Coronary artery (tissue), 2 donors: ENCODE measurements around the gene CACNA1B.

Experiments
- DNase-seq: peaks from one replicate; pipeline ENCODE4 v3.0.0-alpha.2; 2017; ENCODE audit warnings: low spot score
- H3K27ac ChIP-seq, 2 donors: fragments of 200-600 bp; sonication (generic); one replicate each; pipeline ENCODE4 v1.5.1; 2016 to 2019
- H3K4me3 ChIP-seq: fragments of 200-600 bp; sonication (generic); 2 replicates; pipeline ENCODE4 v1.5.1; 2016; ENCODE audit warnings: mild to moderate bottlenecking, moderate library complexity
- CTCF ChIP-seq: fragments of 200-600 bp; sonication (generic); IDR thresholded peaks from one replicate; pipeline ENCODE4 v1.5.1; 2019; ENCODE audit warnings: antibody characterized with exemption

CACNA1B gene

GRCh38 chr9:137843355-137843754 is 34.2 kb upstream of the CACNA1B start:
- DNase-seq: no peak
- no peak overlapping the region for H3K27ac ChIP-seq
- TF ChIP-seq CTCF: no peak

GRCh38 chr9:137851516-137852267 is 25.9 kb upstream of the CACNA1B start:
- H3K27ac ChIP-seq: no peak overlapping the region

More at GRCh38 chr9:137843355-137843754, 34.2 kb upstream of the CACNA1B start:
- no peak overlapping the region for H3K4me3 ChIP-seq

GRCh38 chr9:137853392-137853995 is 24.1 kb upstream of the CACNA1B start:
- no peak for TF ChIP-seq CTCF
- Histone ChIP-seq H3K4me3 (no peak overlapping the region), H3K27ac (no peak overlapping the region)
- DNase-seq: no peak

More at GRCh38 chr9:137851516-137852267, 25.9 kb upstream of the CACNA1B start:
- TF ChIP-seq CTCF: no peak
- H3K4me3 ChIP-seq: no peak overlapping the region
- DNase-seq: no peak

- no peak overlapping the region for H3K27ac ChIP-seq
- H3K4me3 ChIP-seq: no peak overlapping the region
- no peak for DNase-seq
- TF ChIP-seq CTCF: no peak
Measured at GRCh38 chr9:137860361-137860760, 17.2 kb upstream of the CACNA1B start.

- H3K4me3 ChIP-seq: no peak overlapping the region
- no peak overlapping the region for H3K27ac ChIP-seq
- TF ChIP-seq CTCF: no peak
- no peak for DNase-seq
Measured at GRCh38 chr9:137865581-137866145, 11.9 kb upstream of the CACNA1B start.

GRCh38 chr9:137866226-137867141 is 11.1 kb upstream of the CACNA1B start:
- H3K27ac ChIP-seq: no peak overlapping the region
- DNase-seq: no peak
- no peak overlapping the region for H3K4me3 ChIP-seq
- TF ChIP-seq CTCF: no peak
